Measurements from ENCODE around the gene IGSF9.

IGSF9 gene

GRCh38 chr1:159896546-159896930, 48.9 kb downstream of the IGSF9 start:
- Histone ChIP-seq H3K4me1 (ENCODE audit: insufficient read depth, poor library complexity, severe bottlenecking) (peaks cover 7% of the 10 kb centered on the region), H3K27ac (ENCODE audit: poor library complexity, severe bottlenecking) (no peak overlapping the region), H3K27me3 (ENCODE audit: insufficient read depth, poor library complexity, severe bottlenecking) (no peaks in the 10 kb centered on the region), H3K36me3 (ENCODE audit: low read depth) (no peaks in the 10 kb centered on the region), H3K9me3 (ENCODE audit: severe bottlenecking) (no peaks in the 10 kb centered on the region), H3K4me3 (ENCODE audit: severe bottlenecking) (no peak overlapping the region)
- no peak for TF ChIP-seq CTCF (IDR thresholded peaks at IDR 0.05; ENCODE audit: poor library complexity, severe bottlenecking)
- DNase-seq (ENCODE audit: low spot score) (no peak), ATAC-seq (ENCODE audit: low read depth) (no peak)

- no peaks in the 10 kb centered on the region for H3K36me3 ChIP-seq (ENCODE audit: low read depth)
- no peak overlapping the region for H3K27ac ChIP-seq (ENCODE audit: poor library complexity, severe bottlenecking)
- H3K4me3 ChIP-seq (ENCODE audit: severe bottlenecking), result no peak overlapping the region
- H3K9me3 ChIP-seq (ENCODE audit: severe bottlenecking), result no peaks in the 10 kb centered on the region
- no peak for TF ChIP-seq CTCF (IDR thresholded peaks at IDR 0.05; ENCODE audit: poor library complexity, severe bottlenecking)
- peaks cover 11% of the 10 kb centered on the region for H3K4me1 ChIP-seq (ENCODE audit: insufficient read depth, poor library complexity, severe bottlenecking)
- no peaks in the 10 kb centered on the region for H3K27me3 ChIP-seq (ENCODE audit: insufficient read depth, poor library complexity, severe bottlenecking)
- ATAC-seq (ENCODE audit: low read depth), result no peak
- DNase-seq (ENCODE audit: low spot score), result peak; percentile 4
Observed at GRCh38 chr1:159895836-159896545, 49.4 kb downstream of the IGSF9 start.

- H3K27ac ChIP-seq (ENCODE audit: poor library complexity, severe bottlenecking), result no peak overlapping the region
- H3K9me3 ChIP-seq (ENCODE audit: severe bottlenecking), result no peaks in the 10 kb centered on the region
- no peak overlapping the region for H3K4me3 ChIP-seq (ENCODE audit: severe bottlenecking)
- ATAC-seq (ENCODE audit: low read depth), result no peak
- no peaks in the 10 kb centered on the region for H3K27me3 ChIP-seq (ENCODE audit: insufficient read depth, poor library complexity, severe bottlenecking)
- H3K36me3 ChIP-seq (ENCODE audit: low read depth), result no peaks in the 10 kb centered on the region
- TF ChIP-seq CTCF (IDR thresholded peaks at IDR 0.05; ENCODE audit: poor library complexity, severe bottlenecking), result no peak
- peaks cover 8% of the 10 kb centered on the region for H3K4me1 ChIP-seq (ENCODE audit: insufficient read depth, poor library complexity, severe bottlenecking)
- DNase-seq (ENCODE audit: low spot score), result peak; percentile 3
Observed at GRCh38 chr1:159895286-159895685, 50.1 kb downstream of the IGSF9 start.

- Histone ChIP-seq H3K4me1 (ENCODE audit: insufficient read depth, poor library complexity, severe bottlenecking) (peaks cover 19% of the 10 kb centered on the region), H3K9me3 (ENCODE audit: severe bottlenecking) (no peaks in the 10 kb centered on the region), H3K27ac (ENCODE audit: poor library complexity, severe bottlenecking) (no peak overlapping the region), H3K4me3 (ENCODE audit: severe bottlenecking) (no peak overlapping the region), H3K36me3 (ENCODE audit: low read depth) (no peaks in the 10 kb centered on the region), H3K27me3 (ENCODE audit: insufficient read depth, poor library complexity, severe bottlenecking) (no peaks in the 10 kb centered on the region)
- peak; percentile 55 for TF ChIP-seq CTCF (IDR thresholded peaks at IDR 0.05; ENCODE audit: poor library complexity, severe bottlenecking)
- no peak for ATAC-seq (ENCODE audit: low read depth)
- DNase-seq (ENCODE audit: low spot score), result no peak
Observed at GRCh38 chr1:159892944-159893343, 52.5 kb downstream of the IGSF9 start.

Data from RWPE2 (cell line).